Skeletal muscle satellite cell (primary cell): ENCODE measurements around the gene C3orf20.

Experiments
- H3K27me3 ChIP-seq: 2 replicates; pipeline ENCODE4 v1.7.0; 2013; ENCODE audit warnings: low read length; ENCODE audit not compliant: control insufficient read depth, insufficient read depth
- H3K36me3 ChIP-seq: 2 replicates; pipeline ENCODE4 v1.7.0; 2013; ENCODE audit warnings: mild to moderate bottlenecking, control low read depth, low read length; ENCODE audit not compliant: insufficient read depth
- H3K4me1 ChIP-seq: 2 replicates; pipeline ENCODE4 v1.7.0; 2013; ENCODE audit warnings: low read length; ENCODE audit not compliant: control insufficient read depth, insufficient read depth
- H3K4me2 ChIP-seq: 2 replicates; pipeline ENCODE4 v1.7.0; 2013; ENCODE audit warnings: mild to moderate bottlenecking, low read length
- H3K4me3 ChIP-seq: 2 replicates; pipeline ENCODE4 v1.7.0; 2013; ENCODE audit warnings: low read length
- H3K9ac ChIP-seq: 2 replicates; pipeline ENCODE4 v1.7.0; 2013; ENCODE audit warnings: mild to moderate bottlenecking, low read depth, low read length, moderate library complexity
- H3K9me3 ChIP-seq: replicated peaks from 2 replicates; pipeline ENCODE4 v1.7.0; 2013; ENCODE audit warnings: mild to moderate bottlenecking, control low read depth, low read length

The C3orf20 gene

GRCh38 chr3:14680716-14681115 lies 5.8 kb downstream of the C3orf20 start:
- no peaks in the 10 kb centered on the region for H3K4me1 ChIP-seq
- no peak overlapping the region for H3K4me2 ChIP-seq
- no peak overlapping the region for H3K9ac ChIP-seq

GRCh38 chr3:14684447-14684846 lies 9.5 kb downstream of the C3orf20 start:
- Histone ChIP-seq H3K4me2 (no peak overlapping the region), H3K4me1 (no peaks in the 10 kb centered on the region), H3K27me3 (no peaks in the 10 kb centered on the region), H3K36me3 (no peaks in the 10 kb centered on the region), H3K9ac (no peak overlapping the region), H3K9me3 (no peaks in the 10 kb centered on the region), H3K4me3 (no peak overlapping the region)

More at GRCh38 chr3:14680716-14681115, 5.8 kb downstream of the C3orf20 start:
- Histone ChIP-seq H3K27me3 (no peaks in the 10 kb centered on the region), H3K36me3 (no peaks in the 10 kb centered on the region), H3K9me3 (no peaks in the 10 kb centered on the region), H3K4me3 (no peak overlapping the region)

GRCh38 chr3:14685179-14685578 lies 10.2 kb downstream of the C3orf20 start:
- Histone ChIP-seq H3K9me3 (no peaks in the 10 kb centered on the region), H3K9ac (no peak overlapping the region), H3K4me2 (no peak overlapping the region), H3K4me1 (no peaks in the 10 kb centered on the region), H3K4me3 (no peak overlapping the region), H3K27me3 (no peaks in the 10 kb centered on the region), H3K36me3 (no peaks in the 10 kb centered on the region)

GRCh38 chr3:14687360-14687759 lies 12.4 kb downstream of the C3orf20 start:
- Histone ChIP-seq H3K9ac (no peak overlapping the region), H3K9me3 (no peaks in the 10 kb centered on the region), H3K4me3 (no peak overlapping the region), H3K4me1 (no peaks in the 10 kb centered on the region), H3K4me2 (no peak overlapping the region), H3K27me3 (no peaks in the 10 kb centered on the region), H3K36me3 (no peaks in the 10 kb centered on the region)

GRCh38 chr3:14688525-14688924 lies 13.6 kb downstream of the C3orf20 start:
- Histone ChIP-seq H3K9ac (no peak overlapping the region), H3K4me3 (no peak overlapping the region), H3K9me3 (no peaks in the 10 kb centered on the region), H3K36me3 (no peaks in the 10 kb centered on the region), H3K4me2 (no peak overlapping the region), H3K4me1 (no peaks in the 10 kb centered on the region), H3K27me3 (no peaks in the 10 kb centered on the region)

GRCh38 chr3:14689247-14689980 lies 14.5 kb downstream of the C3orf20 start:
- Histone ChIP-seq H3K27me3 (no peaks in the 10 kb centered on the region), H3K4me3 (no peak overlapping the region), H3K4me2 (no peak overlapping the region), H3K9me3 (no peaks in the 10 kb centered on the region), H3K36me3 (no peaks in the 10 kb centered on the region), H3K4me1 (no peaks in the 10 kb centered on the region), H3K9ac (no peak overlapping the region)

GRCh38 chr3:14691239-14691638 lies 16.3 kb downstream of the C3orf20 start:
- no peaks in the 10 kb centered on the region for H3K36me3 ChIP-seq
- no peaks in the 10 kb centered on the region for H3K27me3 ChIP-seq
- H3K4me1 ChIP-seq = no peaks in the 10 kb centered on the region
- H3K4me3 ChIP-seq = no peak overlapping the region
- no peak overlapping the region for H3K4me2 ChIP-seq
- H3K9ac ChIP-seq = no peak overlapping the region
- no peaks in the 10 kb centered on the region for H3K9me3 ChIP-seq

GRCh38 chr3:14691719-14692118 lies 16.8 kb downstream of the C3orf20 start:
- Histone ChIP-seq H3K27me3 (no peaks in the 10 kb centered on the region), H3K4me3 (no peak overlapping the region), H3K36me3 (no peaks in the 10 kb centered on the region), H3K9ac (no peak overlapping the region), H3K4me2 (no peak overlapping the region), H3K4me1 (no peaks in the 10 kb centered on the region), H3K9me3 (no peaks in the 10 kb centered on the region)

- Histone ChIP-seq H3K36me3 (no peaks in the 10 kb centered on the region), H3K4me2 (no peak overlapping the region), H3K9me3 (no peaks in the 10 kb centered on the region)
Measured at GRCh38 chr3:14698601-14699244, 23.8 kb downstream of the C3orf20 start.

GRCh38 chr3:14699643-14700042 lies 24.7 kb downstream of the C3orf20 start:
- no peak overlapping the region for H3K4me3 ChIP-seq
- no peaks in the 10 kb centered on the region for H3K9me3 ChIP-seq
- H3K36me3 ChIP-seq = no peaks in the 10 kb centered on the region
- no peaks in the 10 kb centered on the region for H3K4me1 ChIP-seq
- no peak overlapping the region for H3K4me2 ChIP-seq
- H3K9ac ChIP-seq = no peak overlapping the region
- H3K27me3 ChIP-seq = no peaks in the 10 kb centered on the region

More at GRCh38 chr3:14698601-14699244, 23.8 kb downstream of the C3orf20 start:
- H3K4me3 ChIP-seq = no peak overlapping the region
- H3K9ac ChIP-seq = no peak overlapping the region
- no peaks in the 10 kb centered on the region for H3K4me1 ChIP-seq
- no peaks in the 10 kb centered on the region for H3K27me3 ChIP-seq

- Histone ChIP-seq H3K4me2 (no peak overlapping the region), H3K36me3 (no peaks in the 10 kb centered on the region), H3K4me1 (no peaks in the 10 kb centered on the region), H3K9ac (no peak overlapping the region), H3K9me3 (no peaks in the 10 kb centered on the region), H3K4me3 (no peak overlapping the region), H3K27me3 (no peaks in the 10 kb centered on the region)
Measured at GRCh38 chr3:14700891-14701290, 25.9 kb downstream of the C3orf20 start.

- H3K4me3 ChIP-seq = no peak overlapping the region
- H3K9me3 ChIP-seq = no peaks in the 10 kb centered on the region
- no peak overlapping the region for H3K4me2 ChIP-seq
- no peaks in the 10 kb centered on the region for H3K36me3 ChIP-seq
- H3K9ac ChIP-seq = no peak overlapping the region
- no peaks in the 10 kb centered on the region for H3K4me1 ChIP-seq
- no peaks in the 10 kb centered on the region for H3K27me3 ChIP-seq
Measured at GRCh38 chr3:14701676-14702075, 26.7 kb downstream of the C3orf20 start.
